Stomach (tissue), 4 donors: ENCODE measurements around the gene CARS1.

Experiments used
- POLR2A ChIP-seq, 4 donors: fragments of 450-650 bp; IDR thresholded peaks; one replicate each; pipeline ENCODE4 v1.6.1; 2016; ENCODE audit warnings: antibody characterized with exemption in 4 of 4, control low read depth in 2 of 4, mild to moderate bottlenecking in 1 of 4, moderate library complexity in 1 of 4
- TF ChIP-seq, protein P1 (sequence below), 7 experiments: fragments of 450-650 bp in 4 of 7; fragments of 200-600 bp in 3 of 7; sonication (generic) in 3 of 7; IDR thresholded peaks; one replicate each; pipeline ENCODE4 v1.5.1; 2016 to 2019; ENCODE audit warnings: antibody characterized with exemption in 7 of 7, control low read depth in 2 of 7, mild to moderate bottlenecking in 1 of 7

DNA sequence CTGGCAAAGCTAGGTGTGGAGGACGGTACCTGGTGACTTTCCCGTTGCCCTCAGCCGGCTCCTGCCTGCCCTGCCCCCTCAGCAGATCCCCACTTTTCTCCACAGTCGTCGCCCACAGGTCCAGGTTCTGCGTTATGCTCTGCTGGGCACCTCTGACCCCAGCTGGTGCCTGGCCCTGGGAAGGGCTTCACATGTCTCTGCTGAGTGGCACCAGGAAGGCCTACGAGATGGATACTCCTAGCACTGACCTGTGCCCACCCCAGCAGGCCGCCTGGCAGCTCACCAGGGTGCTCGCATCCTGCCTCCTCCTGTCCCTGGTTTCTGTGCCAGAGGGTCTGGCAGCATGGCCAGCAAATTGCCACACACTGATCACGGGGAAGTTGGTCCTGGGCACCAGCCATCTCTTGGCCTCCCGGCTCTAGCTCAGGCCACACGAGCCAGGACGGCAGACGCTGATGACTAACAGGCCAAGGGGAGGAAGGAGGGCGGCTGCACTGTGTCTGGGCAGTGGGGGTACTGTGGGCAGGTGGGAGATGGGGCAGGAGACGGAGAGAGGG, 13.8 kb downstream of the CARS1 start:
- TF ChIP-seq, protein P1, sequence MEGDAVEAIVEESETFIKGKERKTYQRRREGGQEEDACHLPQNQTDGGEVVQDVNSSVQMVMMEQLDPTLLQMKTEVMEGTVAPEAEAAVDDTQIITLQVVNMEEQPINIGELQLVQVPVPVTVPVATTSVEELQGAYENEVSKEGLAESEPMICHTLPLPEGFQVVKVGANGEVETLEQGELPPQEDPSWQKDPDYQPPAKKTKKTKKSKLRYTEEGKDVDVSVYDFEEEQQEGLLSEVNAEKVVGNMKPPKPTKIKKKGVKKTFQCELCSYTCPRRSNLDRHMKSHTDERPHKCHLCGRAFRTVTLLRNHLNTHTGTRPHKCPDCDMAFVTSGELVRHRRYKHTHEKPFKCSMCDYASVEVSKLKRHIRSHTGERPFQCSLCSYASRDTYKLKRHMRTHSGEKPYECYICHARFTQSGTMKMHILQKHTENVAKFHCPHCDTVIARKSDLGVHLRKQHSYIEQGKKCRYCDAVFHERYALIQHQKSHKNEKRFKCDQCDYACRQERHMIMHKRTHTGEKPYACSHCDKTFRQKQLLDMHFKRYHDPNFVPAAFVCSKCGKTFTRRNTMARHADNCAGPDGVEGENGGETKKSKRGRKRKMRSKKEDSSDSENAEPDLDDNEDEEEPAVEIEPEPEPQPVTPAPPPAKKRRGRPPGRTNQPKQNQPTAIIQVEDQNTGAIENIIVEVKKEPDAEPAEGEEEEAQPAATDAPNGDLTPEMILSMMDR (IDR thresholded peaks at IDR 0.05): no peak
- TF ChIP-seq POLR2A (IDR thresholded peaks at IDR 0.05): no peak
